WI38 (cell line): Measurements from ENCODE around the gene AGAP1.

Experiments used
- H3K4me3 ChIP-seq: 2 replicates; pipeline ENCODE4 v1.5.1; 2011; ENCODE audit warnings: low read depth, mild to moderate bottlenecking, control low read depth, low read length
- CTCF ChIP-seq: IDR thresholded peaks from 2 replicates; pipeline ENCODE4 v1.5.1; 2012; ENCODE audit warnings: low read depth, mild to moderate bottlenecking, control low read depth, low read length

The AGAP1 gene

DNA sequence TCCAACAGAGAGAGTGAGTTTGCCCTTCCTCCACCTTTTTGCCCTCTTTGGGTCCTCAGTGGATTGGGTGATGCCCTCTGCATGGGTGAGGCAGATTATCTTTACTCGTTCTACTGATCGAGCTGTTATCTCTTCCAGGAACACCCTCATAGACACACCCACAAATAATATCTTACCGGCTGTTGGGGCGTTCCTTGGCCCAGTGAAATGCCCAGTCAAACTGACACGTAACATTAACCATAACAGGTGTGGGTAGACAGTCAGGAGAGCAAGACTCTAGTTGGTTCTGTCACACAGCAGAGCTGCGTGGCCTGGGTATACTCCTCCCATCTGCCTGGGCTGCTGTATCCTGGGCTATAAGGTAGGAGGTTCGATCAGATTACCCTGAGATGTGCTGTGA, 144.1 kb downstream of the AGAP1 start:
- TF ChIP-seq CTCF: no peak
- H3K4me3 ChIP-seq: no peak overlapping the region

DNA sequence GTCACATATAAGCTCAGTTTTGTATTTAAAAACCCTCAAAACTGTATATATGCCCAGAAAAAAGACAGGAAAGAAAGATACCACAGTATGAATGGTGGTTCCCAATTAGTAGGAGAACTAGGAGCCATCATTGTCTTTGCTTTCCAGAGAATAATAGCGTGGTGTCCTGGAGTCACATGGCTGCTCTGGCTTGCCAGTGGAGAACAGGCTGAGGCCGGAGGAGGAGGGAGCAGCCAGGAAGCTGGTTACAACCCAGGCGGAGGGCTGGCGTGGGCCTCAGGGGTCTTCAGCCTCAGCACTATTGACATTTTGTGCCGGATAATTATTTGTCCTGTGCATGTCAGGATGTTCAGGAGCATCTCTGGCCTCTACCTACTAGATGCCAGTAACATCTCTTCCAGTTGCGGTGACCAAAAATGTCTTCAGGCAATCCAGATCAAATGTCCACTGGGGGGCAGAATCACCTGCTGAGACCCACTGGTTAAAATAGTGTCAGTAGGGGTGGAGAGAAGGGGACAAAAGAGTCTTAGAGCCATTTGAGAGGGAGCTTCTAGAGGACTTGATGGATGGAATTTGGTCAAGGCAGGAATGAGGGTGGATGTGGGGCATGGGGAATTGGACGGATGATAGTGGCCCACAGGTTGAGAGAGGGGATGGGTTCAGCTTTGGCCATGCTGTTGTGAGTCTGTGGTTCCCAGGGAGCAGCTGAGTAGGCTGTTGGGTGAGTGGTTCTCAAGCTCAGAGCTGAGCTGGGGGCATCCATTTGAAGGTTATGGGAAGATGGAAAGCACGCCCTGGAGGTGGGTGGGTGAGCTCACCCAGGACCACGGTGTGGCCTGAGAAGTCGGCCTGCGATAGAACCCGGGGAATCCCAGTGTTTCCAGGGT, 144.9 kb downstream of the AGAP1 start:
- TF ChIP-seq CTCF: no peak
- no peak overlapping the region for H3K4me3 ChIP-seq

DNA sequence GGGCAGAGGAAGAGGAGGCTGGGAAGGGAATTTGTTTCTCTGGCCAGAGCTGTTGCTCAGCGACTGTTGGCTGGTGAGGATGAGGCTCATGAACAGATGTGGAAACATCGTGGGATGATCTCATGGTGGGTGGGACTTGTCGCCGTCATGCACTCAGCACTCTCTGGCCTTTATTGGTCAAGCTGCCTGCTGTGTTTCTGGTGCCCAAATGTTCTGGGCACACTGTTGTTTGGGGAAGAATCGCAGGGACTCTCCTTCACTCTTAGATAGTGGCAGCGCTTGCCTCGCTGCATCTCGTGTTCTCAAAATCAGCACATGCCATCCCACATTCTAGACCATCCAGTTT, 145.6 kb downstream of the AGAP1 start:
- no peak overlapping the region for H3K4me3 ChIP-seq
- no peak for TF ChIP-seq CTCF

- no peak overlapping the region for H3K4me3 ChIP-seq
Measured at GRCh38 chr2:235639885-235640284, 146.0 kb downstream of the AGAP1 start.

GRCh38 chr2:235640377-235640776, 146.5 kb downstream of the AGAP1 start:
- no peak overlapping the region for H3K4me3 ChIP-seq
- TF ChIP-seq CTCF: no peak

More at GRCh38 chr2:235639885-235640284, 146.0 kb downstream of the AGAP1 start:
- no peak for TF ChIP-seq CTCF

- H3K4me3 ChIP-seq: no peak overlapping the region
- TF ChIP-seq CTCF: no peak
Measured at GRCh38 chr2:235640926-235641723, 147.3 kb downstream of the AGAP1 start.

DNA sequence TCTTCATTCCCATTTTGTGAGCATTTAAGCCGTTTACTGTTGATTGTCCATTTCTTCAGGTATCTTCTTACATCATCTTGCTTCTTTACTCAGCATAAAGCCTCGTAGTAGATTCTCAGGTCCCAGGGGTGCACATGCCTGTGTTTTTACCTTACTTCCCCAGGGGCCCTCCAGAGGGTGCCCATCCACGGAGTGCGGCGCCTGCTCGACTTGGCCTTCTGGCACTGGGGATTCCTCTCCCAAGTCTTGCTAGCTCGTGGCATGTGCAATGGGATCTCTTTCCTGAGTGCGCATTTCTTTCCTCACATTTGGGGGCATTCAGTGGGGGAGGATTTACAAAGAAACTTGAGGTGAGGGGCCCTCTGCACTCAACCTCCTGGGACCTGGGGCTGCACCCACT, 148.1 kb downstream of the AGAP1 start:
- no peak overlapping the region for H3K4me3 ChIP-seq
- TF ChIP-seq CTCF: no peak
